HepG2 (cell line): ENCODE measurements around the gene TTBK1. TPM values are rescaled to one million over a fixed set of nuclear protein-coding genes. Genes with fewer than 3 reads are reported as not detected.
A peak's percentile ranks its signal among the peaks of the same experiment; 100 is the strongest.

Source experiments
- CBX2 ChIP-seq, 2 experiments: fragments of 200-600 bp in 1 of 2; sonication (generic); formaldehyde crosslinking in 1 of 2; IDR thresholded peaks; 2 replicates each; pipeline versions ENCODE4 v1.7.0 to v1.8.1; 2018 to 2022; ENCODE audit warnings: low read depth in 2 of 2, low read length in 1 of 2, mild to moderate bottlenecking in 1 of 2, missing genetic modification reagents in 1 of 2
- MLLT10 ChIP-seq: sonication (generic); formaldehyde crosslinking; IDR thresholded peaks from 2 replicates; pipeline ENCODE4 v1.4.0; 2020; ENCODE audit warnings: missing genetic modification reagents
- RFX3 ChIP-seq: IDR thresholded peaks from 2 replicates; pipeline ENCODE4 v1.6.1; 2016; ENCODE audit warnings: missing biosample characterization, missing genetic modification reagents
- SMARCE1 ChIP-seq: fragments of 450-650 bp; IDR thresholded peaks from 2 replicates; pipeline ENCODE4 v1.6.1; 2017; ENCODE audit warnings: borderline replicate concordance
- SOX13 ChIP-seq, 3 experiments: fragments of 450-650 bp in 1 of 3; sonication (generic) in 1 of 3; formaldehyde crosslinking in 1 of 3; IDR thresholded peaks in 2 of 3; conservative IDR thresholded peaks in 1 of 3; 2 replicates each; pipeline versions ENCODE4 v1.5.0 to v1.6.1; 2016 to 2020; ENCODE audit warnings: antibody characterized with exemption in 1 of 3, mild to moderate bottlenecking in 1 of 3, missing compliant biosample characterization in 1 of 3, missing genetic modification reagents in 1 of 3, moderate library complexity in 1 of 3
- ZMYM2 ChIP-seq: sonication (generic); formaldehyde crosslinking; IDR thresholded peaks from 2 replicates; pipeline ENCODE4 v1.8.0; 2022; ENCODE audit warnings: mild to moderate bottlenecking, missing genetic modification reagents
- ZNF383 ChIP-seq: sonication (generic); formaldehyde crosslinking; IDR thresholded peaks from 2 replicates; pipeline ENCODE4 v1.4.0; 2020; ENCODE audit warnings: missing genetic modification reagents, mild to moderate bottlenecking, borderline replicate concordance
- polyA plus RNA-seq, 8 experiments: library from polyadenylated mRNA; depleted of rRNA in 3 of 8; stranded (reverse) in 7 of 8; unstranded in 1 of 8; fragments of >200 nt; fragmentation: Illumina TruSeq in 4 of 8; extraction: Trizol in 4 of 8; gene quantifications; 2 replicates each; pipeline versions ENCODE4 v1.2.1 to v1.2.3, GENCODE V29; 2011 to 2016; ENCODE audit warnings: low read depth in 4 of 8, missing spikeins in 1 of 8, mixed read lengths in 1 of 8; ENCODE audit not compliant: insufficient read depth in 1 of 8
- total RNA-seq, 5 experiments: library from RNA; depleted of rRNA; stranded (reverse); fragments of >200 nt; fragmentation: Illumina TruSeq; extraction: Trizol; gene quantifications; 2 replicates each; pipeline ENCODE4 v1.2.3, GENCODE V29; 2016; ENCODE audit warnings: low read depth in 1 of 5
- TF ChIP-seq, protein P1 (sequence below): sonication (generic); formaldehyde crosslinking; IDR thresholded peaks from 2 replicates; pipeline ENCODE4 v1.5.0; 2020; ENCODE audit warnings: missing genetic modification reagents
- TF ChIP-seq, protein P2 (sequence below): sonication (generic); formaldehyde crosslinking; IDR thresholded peaks from 2 replicates; pipeline ENCODE4 v1.4.0; 2020; ENCODE audit warnings: missing genetic modification reagents, borderline replicate concordance
- TF ChIP-seq, protein P3 (sequence below): sonication (generic); formaldehyde crosslinking; IDR thresholded peaks from 2 replicates; pipeline ENCODE4 v1.4.0; 2020; ENCODE audit warnings: missing genetic modification reagents
- TF ChIP-seq, protein P4 (sequence below): sonication (generic); formaldehyde crosslinking; IDR thresholded peaks from 2 replicates; pipeline ENCODE4 v1.4.0; 2020; ENCODE audit warnings: missing genetic modification reagents
- TF ChIP-seq, protein P5 (sequence below): sonication (generic); formaldehyde crosslinking; IDR thresholded peaks from 2 replicates; pipeline ENCODE4 v1.8.0; 2022; ENCODE audit warnings: low read depth, missing genetic modification reagents

The TTBK1 gene
- total and polyA plus RNA-seq, 2 of the 13 experiments (the other 11 are each of a cell fraction or from before 2014, with no cell fraction given), result 0.24 to 0.33 TPM

DNA sequence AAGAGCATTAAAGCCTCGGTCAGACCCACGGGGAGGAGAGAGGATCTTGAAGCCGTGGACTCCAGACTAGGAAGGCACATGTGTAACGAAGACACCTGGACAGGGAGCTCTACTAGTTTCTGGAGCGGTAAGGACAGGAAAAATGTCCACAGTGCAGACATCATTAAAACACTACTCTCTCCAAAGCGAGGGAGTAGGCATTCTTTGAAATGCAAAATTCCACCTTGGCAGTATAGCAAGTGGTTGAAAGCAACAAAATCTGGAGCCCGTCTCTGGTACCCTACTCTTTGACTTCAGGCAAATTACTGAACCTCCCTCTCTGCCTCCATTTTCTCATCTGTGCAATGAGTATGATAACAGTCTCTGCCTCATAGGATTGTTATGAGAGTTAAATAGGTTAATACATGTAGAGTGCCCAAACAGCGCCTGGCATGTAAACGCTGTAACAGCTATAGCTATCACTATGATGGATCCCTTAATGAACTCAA, 65.8 kb downstream of the TTBK1 start (continued):
- TF ChIP-seq, protein P1, sequence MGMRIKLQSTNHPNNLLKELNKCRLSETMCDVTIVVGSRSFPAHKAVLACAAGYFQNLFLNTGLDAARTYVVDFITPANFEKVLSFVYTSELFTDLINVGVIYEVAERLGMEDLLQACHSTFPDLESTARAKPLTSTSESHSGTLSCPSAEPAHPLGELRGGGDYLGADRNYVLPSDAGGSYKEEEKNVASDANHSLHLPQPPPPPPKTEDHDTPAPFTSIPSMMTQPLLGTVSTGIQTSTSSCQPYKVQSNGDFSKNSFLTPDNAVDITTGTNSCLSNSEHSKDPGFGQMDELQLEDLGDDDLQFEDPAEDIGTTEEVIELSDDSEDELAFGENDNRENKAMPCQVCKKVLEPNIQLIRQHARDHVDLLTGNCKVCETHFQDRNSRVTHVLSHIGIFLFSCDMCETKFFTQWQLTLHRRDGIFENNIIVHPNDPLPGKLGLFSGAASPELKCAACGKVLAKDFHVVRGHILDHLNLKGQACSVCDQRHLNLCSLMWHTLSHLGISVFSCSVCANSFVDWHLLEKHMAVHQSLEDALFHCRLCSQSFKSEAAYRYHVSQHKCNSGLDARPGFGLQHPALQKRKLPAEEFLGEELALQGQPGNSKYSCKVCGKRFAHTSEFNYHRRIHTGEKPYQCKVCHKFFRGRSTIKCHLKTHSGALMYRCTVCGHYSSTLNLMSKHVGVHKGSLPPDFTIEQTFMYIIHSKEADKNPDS, result no peak
- 0 out of 2 replicates have a peak, but pooled peaks have one; percentile 17 for TF ChIP-seq ZMYM2 (CRISPR knock-in tag)
- TF ChIP-seq, protein P2, sequence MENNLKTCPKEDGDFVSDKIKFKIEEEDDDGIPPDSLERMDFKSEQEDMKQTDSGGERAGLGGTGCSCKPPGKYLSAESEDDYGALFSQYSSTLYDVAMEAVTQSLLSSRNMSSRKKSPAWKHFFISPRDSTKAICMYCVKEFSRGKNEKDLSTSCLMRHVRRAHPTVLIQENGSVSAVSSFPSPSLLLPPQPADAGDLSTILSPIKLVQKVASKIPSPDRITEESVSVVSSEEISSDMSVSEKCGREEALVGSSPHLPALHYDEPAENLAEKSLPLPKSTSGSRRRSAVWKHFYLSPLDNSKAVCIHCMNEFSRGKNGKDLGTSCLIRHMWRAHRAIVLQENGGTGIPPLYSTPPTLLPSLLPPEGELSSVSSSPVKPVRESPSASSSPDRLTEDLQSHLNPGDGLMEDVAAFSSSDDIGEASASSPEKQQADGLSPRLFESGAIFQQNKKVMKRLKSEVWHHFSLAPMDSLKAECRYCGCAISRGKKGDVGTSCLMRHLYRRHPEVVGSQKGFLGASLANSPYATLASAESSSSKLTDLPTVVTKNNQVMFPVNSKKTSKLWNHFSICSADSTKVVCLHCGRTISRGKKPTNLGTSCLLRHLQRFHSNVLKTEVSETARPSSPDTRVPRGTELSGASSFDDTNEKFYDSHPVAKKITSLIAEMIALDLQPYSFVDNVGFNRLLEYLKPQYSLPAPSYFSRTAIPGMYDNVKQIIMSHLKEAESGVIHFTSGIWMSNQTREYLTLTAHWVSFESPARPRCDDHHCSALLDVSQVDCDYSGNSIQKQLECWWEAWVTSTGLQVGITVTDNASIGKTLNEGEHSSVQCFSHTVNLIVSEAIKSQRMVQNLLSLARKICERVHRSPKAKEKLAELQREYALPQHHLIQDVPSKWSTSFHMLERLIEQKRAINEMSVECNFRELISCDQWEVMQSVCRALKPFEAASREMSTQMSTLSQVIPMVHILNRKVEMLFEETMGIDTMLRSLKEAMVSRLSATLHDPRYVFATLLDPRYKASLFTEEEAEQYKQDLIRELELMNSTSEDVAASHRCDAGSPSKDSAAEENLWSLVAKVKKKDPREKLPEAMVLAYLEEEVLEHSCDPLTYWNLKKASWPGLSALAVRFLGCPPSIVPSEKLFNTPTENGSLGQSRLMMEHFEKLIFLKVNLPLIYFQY (CRISPR knock-in tag), result no peak
- TF ChIP-seq SMARCE1, result no peak
- no peak for TF ChIP-seq MLLT10
- TF ChIP-seq, protein P3, sequence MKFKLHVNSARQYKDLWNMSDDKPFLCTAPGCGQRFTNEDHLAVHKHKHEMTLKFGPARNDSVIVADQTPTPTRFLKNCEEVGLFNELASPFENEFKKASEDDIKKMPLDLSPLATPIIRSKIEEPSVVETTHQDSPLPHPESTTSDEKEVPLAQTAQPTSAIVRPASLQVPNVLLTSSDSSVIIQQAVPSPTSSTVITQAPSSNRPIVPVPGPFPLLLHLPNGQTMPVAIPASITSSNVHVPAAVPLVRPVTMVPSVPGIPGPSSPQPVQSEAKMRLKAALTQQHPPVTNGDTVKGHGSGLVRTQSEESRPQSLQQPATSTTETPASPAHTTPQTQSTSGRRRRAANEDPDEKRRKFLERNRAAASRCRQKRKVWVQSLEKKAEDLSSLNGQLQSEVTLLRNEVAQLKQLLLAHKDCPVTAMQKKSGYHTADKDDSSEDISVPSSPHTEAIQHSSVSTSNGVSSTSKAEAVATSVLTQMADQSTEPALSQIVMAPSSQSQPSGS (CRISPR knock-in tag), result no peak
- TF ChIP-seq RFX3 (CRISPR knock-in tag), result 0 out of 2 replicates have a peak, but pooled peaks have one; percentile 2
- no peak for TF ChIP-seq CBX2 (IDR thresholded peaks at IDR 0.05; ENCODE audit: low read depth, low read length)
- no peak for TF ChIP-seq CBX2 (CRISPR knock-in tag; IDR thresholded peaks at IDR 0.05; ENCODE audit: low read depth)
- TF ChIP-seq SOX13 (IDR thresholded peaks at IDR 0.05), result no peak
- no peak for TF ChIP-seq SOX13 (CRISPR knock-in tag; conservative IDR thresholded peaks at IDR 0.05 in 1 of 2, IDR thresholded peaks at IDR 0.05 in 1 of 2)
- TF ChIP-seq, protein P4, sequence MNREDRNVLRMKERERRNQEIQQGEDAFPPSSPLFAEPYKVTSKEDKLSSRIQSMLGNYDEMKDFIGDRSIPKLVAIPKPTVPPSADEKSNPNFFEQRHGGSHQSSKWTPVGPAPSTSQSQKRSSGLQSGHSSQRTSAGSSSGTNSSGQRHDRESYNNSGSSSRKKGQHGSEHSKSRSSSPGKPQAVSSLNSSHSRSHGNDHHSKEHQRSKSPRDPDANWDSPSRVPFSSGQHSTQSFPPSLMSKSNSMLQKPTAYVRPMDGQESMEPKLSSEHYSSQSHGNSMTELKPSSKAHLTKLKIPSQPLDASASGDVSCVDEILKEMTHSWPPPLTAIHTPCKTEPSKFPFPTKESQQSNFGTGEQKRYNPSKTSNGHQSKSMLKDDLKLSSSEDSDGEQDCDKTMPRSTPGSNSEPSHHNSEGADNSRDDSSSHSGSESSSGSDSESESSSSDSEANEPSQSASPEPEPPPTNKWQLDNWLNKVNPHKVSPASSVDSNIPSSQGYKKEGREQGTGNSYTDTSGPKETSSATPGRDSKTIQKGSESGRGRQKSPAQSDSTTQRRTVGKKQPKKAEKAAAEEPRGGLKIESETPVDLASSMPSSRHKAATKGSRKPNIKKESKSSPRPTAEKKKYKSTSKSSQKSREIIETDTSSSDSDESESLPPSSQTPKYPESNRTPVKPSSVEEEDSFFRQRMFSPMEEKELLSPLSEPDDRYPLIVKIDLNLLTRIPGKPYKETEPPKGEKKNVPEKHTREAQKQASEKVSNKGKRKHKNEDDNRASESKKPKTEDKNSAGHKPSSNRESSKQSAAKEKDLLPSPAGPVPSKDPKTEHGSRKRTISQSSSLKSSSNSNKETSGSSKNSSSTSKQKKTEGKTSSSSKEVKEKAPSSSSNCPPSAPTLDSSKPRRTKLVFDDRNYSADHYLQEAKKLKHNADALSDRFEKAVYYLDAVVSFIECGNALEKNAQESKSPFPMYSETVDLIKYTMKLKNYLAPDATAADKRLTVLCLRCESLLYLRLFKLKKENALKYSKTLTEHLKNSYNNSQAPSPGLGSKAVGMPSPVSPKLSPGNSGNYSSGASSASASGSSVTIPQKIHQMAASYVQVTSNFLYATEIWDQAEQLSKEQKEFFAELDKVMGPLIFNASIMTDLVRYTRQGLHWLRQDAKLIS (CRISPR knock-in tag), result no peak
- TF ChIP-seq, protein P5, sequence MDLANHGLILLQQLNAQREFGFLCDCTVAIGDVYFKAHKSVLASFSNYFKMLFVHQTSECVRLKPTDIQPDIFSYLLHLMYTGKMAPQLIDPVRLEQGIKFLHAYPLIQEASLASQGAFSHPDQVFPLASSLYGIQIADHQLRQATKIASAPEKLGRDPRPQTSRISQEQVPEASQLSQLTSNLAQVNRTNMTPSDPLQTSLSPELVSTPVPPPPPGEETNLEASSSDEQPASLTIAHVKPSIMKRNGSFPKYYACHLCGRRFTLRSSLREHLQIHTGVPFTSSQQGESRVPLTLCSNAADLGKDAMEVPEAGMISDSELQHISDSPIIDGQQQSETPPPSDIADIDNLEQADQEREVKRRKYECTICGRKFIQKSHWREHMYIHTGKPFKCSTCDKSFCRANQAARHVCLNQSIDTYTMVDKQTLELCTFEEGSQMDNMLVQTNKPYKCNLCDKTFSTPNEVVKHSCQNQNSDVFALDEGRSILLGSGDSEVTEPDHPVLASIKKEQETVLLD (CRISPR knock-in tag), result no peak
- TF ChIP-seq ZNF383 (CRISPR knock-in tag), result 0 out of 2 replicates have a peak, but pooled peaks have one; percentile 14
